Coronary artery (tissue), 2 donors: ENCODE data around the gene UVSSA.

Experiments used
- DNase-seq: peaks from one replicate; pipeline ENCODE4 v3.0.0-alpha.2; 2017; ENCODE audit warnings: low spot score
- H3K27ac ChIP-seq, 2 donors: fragments of 200-600 bp; sonication (generic); one replicate each; pipeline ENCODE4 v1.5.1; 2016 to 2019
- H3K4me3 ChIP-seq: fragments of 200-600 bp; sonication (generic); 2 replicates; pipeline ENCODE4 v1.5.1; 2016; ENCODE audit warnings: mild to moderate bottlenecking, moderate library complexity
- CTCF ChIP-seq: fragments of 200-600 bp; sonication (generic); IDR thresholded peaks from one replicate; pipeline ENCODE4 v1.5.1; 2019; ENCODE audit warnings: antibody characterized with exemption

The UVSSA gene

GRCh38 chr4:1302159-1302558, 44.8 kb upstream of the UVSSA start:
- TF ChIP-seq CTCF, result no peak
- DNase-seq, result no peak
- Histone ChIP-seq H3K27ac (no peak overlapping the region), H3K4me3 (no peak overlapping the region)

- Histone ChIP-seq H3K4me3 (no peak overlapping the region), H3K27ac (no peak overlapping the region)
- DNase-seq, result no peak
- TF ChIP-seq CTCF, result no peak
Measured at GRCh38 chr4:1305261-1305711, 41.7 kb upstream of the UVSSA start.

- Histone ChIP-seq H3K4me3 (no peak overlapping the region), H3K27ac (no peak overlapping the region)
- no peak for DNase-seq
- no peak for TF ChIP-seq CTCF
Measured at GRCh38 chr4:1305781-1306455, 41.1 kb upstream of the UVSSA start.

- no peak overlapping the region for H3K4me3 ChIP-seq
- no peak for DNase-seq
- no peak overlapping the region for H3K27ac ChIP-seq
- no peak for TF ChIP-seq CTCF
Measured at GRCh38 chr4:1307951-1308735, 38.9 kb upstream of the UVSSA start.

GRCh38 chr4:1309261-1310010, 37.6 kb upstream of the UVSSA start:
- Histone ChIP-seq H3K27ac (peak overlapping the region; percentile 9 to 77), H3K4me3 (peak overlapping the region; percentile 65)
- TF ChIP-seq CTCF, result no peak
- peak; percentile 95 for DNase-seq

- TF ChIP-seq CTCF, result no peak
- Histone ChIP-seq H3K4me3 (peak overlapping the region; percentile 65), H3K27ac (peak overlapping the region; percentile 9 to 77)
- no peak for DNase-seq
Measured at GRCh38 chr4:1310031-1310795, 36.8 kb upstream of the UVSSA start.
